Upper lobe of left lung (tissue), 6 donors: ENCODE data around the gene F13A1. TPM values are rescaled to one million over a fixed set of nuclear protein-coding genes. Genes with fewer than 3 reads are reported as not detected.

Experiments
- ATAC-seq, 2 donors: fragments of 200-7000 bp; cut with Tn5 transposase; one replicate each; pipeline ENCODE4 v1.9.1; 2022; ENCODE audit warnings: mild to moderate bottlenecking in 2 of 2, moderate library complexity in 2 of 2; ENCODE audit not compliant: low FRiP score in 2 of 2
- DNase-seq, 2 donors: peaks; one replicate each; pipeline ENCODE4 v3.0.0-alpha.2; 2019 to 2020
- H3K27ac ChIP-seq, 4 donors: fragments of 200-600 bp; sonication (generic); one replicate each; pipeline ENCODE4 v1.5.1; 2016 to 2019
- H3K27me3 ChIP-seq, 4 donors: fragments of 200-600 bp; sonication (generic); one replicate each; pipeline ENCODE4 v1.5.1; 2017 to 2019
- H3K36me3 ChIP-seq, 4 donors: fragments of 200-600 bp; sonication (generic); one replicate each; pipeline ENCODE4 v1.5.1; 2016 to 2019
- H3K4me1 ChIP-seq, 4 donors: fragments of 200-600 bp; sonication (generic); one replicate each; pipeline ENCODE4 v1.5.1; 2018 to 2019
- H3K4me3 ChIP-seq, 4 donors: fragments of 200-600 bp; sonication (generic); one replicate each; pipeline ENCODE4 v1.5.1; 2017 to 2019; ENCODE audit warnings: mild to moderate bottlenecking in 2 of 4, moderate library complexity in 1 of 4
- H3K9me3 ChIP-seq, 4 donors: fragments of 200-600 bp; sonication (generic); one replicate each; pipeline ENCODE4 v1.5.1; 2018 to 2019
- CTCF ChIP-seq, 6 experiments: fragments of 450-650 bp in 4 of 6; fragments of 200-600 bp in 2 of 6; sonication (generic) in 2 of 6; IDR thresholded peaks; one replicate each; pipeline ENCODE4 v1.5.1; 2016 to 2019; ENCODE audit warnings: antibody characterized with exemption in 6 of 6
- EP300 ChIP-seq, 4 donors: sonication (generic); formaldehyde crosslinking; IDR thresholded peaks; one replicate each; pipeline ENCODE4 v1.5.1; 2017; ENCODE audit warnings: antibody characterized with exemption in 4 of 4, control low read depth in 2 of 4
- POLR2A ChIP-seq, 4 donors: fragments of 450-650 bp; IDR thresholded peaks; one replicate each; pipeline ENCODE4 v1.5.1; 2016 to 2017; ENCODE audit warnings: antibody characterized with exemption in 4 of 4, mild to moderate bottlenecking in 2 of 4
- POLR2AphosphoS5 ChIP-seq, 2 donors: sonication (generic); formaldehyde crosslinking; IDR thresholded peaks; one replicate each; pipeline ENCODE4 v1.5.1; 2017; ENCODE audit warnings: antibody characterized with exemption in 2 of 2
- WGBS, 2 donors: methylation state at CpG; one replicate each; pipeline ENCODE4 v1.1.5; 2017 to 2018; 5-methylcytosine and 5-hydroxymethylcytosine counted together
- total RNA-seq, 6 donors: library from RNA; depleted of rRNA in 4 of 6; stranded (reverse); fragments of >200 nt in 4 of 6; gene quantifications; one replicate each; pipeline versions ENCODE4 v1.1.0 to v1.2.1, GENCODE V29; 2016 to 2021
- donor health status: DM: no; HTN: no; CAD: no; lungs with moderate emphysema.
- donor health status: DM: no; HTN: yes; CAD: no; lungs with severe emphysema.

F13A1 gene
- total RNA-seq, 6 donors from 2014 or later: 7.3 to 146 (median 39.2) TPM

DNA sequence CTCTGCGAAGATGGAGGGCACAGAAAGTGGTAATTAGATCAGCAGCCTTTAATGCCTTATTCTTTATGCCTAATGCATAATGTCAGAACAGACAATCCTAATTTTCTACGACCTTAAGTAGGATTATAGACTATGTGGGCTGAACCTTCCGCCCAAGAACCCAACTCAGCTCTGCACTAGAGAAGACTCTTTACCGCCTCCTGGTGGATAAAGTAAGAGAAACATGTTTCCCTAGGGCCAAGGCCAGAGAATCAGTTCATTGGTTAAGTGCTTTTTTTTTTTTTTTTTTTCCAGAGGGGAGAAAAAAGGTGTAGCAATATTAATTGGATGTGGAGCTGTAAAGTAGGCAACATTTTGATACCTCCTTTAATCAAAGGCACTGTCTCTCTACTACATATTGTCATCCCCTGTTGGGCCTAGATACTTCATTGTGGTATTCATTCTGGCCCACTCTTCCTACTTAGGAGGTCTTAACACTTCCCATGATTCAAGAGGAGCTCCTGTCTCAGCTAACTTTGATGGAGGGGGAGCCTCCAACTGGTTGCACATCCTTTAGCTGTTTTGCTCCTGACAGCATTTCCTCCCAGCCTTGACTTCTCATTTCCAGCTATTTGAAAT lies 188.9 kb downstream of the F13A1 start:
- H3K27me3 ChIP-seq: no peaks in the 10 kb centered on the region
- TF ChIP-seq CTCF (IDR thresholded peaks at IDR 0.05) (peak in 2 of 6 experiments; percentile 8 to 21), EP300 (IDR thresholded peaks at IDR 0.05) (no peak)
- ATAC-seq (no peak), DNase-seq (no peak)
- H3K4me3 ChIP-seq: no peak overlapping the region
- H3K27ac ChIP-seq: no peak overlapping the region
- WGBS, 2 donors: 62 to 65% methylated on average over 4 of the region's 4 CpGs
- no peaks in the 10 kb centered on the region for H3K4me1 ChIP-seq
- H3K9me3 ChIP-seq: no peaks in the 10 kb centered on the region
- no peaks in the 10 kb centered on the region for H3K36me3 ChIP-seq

GRCh38 chr6:6125495-6125894 lies 195.0 kb downstream of the F13A1 start:
- WGBS, 2 donors: 78 to 81% methylated on average over 2 to 3 of the region's 3 CpGs
- no peaks in the 10 kb centered on the region for H3K36me3 ChIP-seq
- no peak overlapping the region for H3K4me3 ChIP-seq
- DNase-seq (no peak), ATAC-seq (no peak)
- no peaks in the 10 kb centered on the region for H3K27me3 ChIP-seq
- H3K27ac ChIP-seq: no peak overlapping the region
- H3K4me1 ChIP-seq: no peaks in the 10 kb centered on the region
- H3K9me3 ChIP-seq: peaks cover 0 to 4% (median 0%) of the 10 kb centered on the region in 4 donors
- TF ChIP-seq EP300 (IDR thresholded peaks at IDR 0.05) (no peak), POLR2AphosphoS5 (IDR thresholded peaks at IDR 0.05) (no peak), CTCF (IDR thresholded peaks at IDR 0.05) (no peak), POLR2A (IDR thresholded peaks at IDR 0.05) (no peak)

GRCh38 chr6:6123803-6124202 lies 196.7 kb downstream of the F13A1 start:
- Histone ChIP-seq H3K27me3 (no peaks in the 10 kb centered on the region), H3K9me3 (peaks cover 0 to 4% (median 0%) of the 10 kb centered on the region in 4 donors), H3K36me3 (no peaks in the 10 kb centered on the region), H3K27ac (no peak overlapping the region), H3K4me3 (no peak overlapping the region), H3K4me1 (no peaks in the 10 kb centered on the region)
- 79 to 80% methylated on average over 1 to 3 of the region's 3 CpGs for WGBS, 2 donors
- ATAC-seq: no peak
- TF ChIP-seq CTCF (IDR thresholded peaks at IDR 0.05) (no peak), POLR2AphosphoS5 (IDR thresholded peaks at IDR 0.05) (no peak), EP300 (IDR thresholded peaks at IDR 0.05) (no peak), POLR2A (IDR thresholded peaks at IDR 0.05) (no peak)
- no peak for DNase-seq

DNA sequence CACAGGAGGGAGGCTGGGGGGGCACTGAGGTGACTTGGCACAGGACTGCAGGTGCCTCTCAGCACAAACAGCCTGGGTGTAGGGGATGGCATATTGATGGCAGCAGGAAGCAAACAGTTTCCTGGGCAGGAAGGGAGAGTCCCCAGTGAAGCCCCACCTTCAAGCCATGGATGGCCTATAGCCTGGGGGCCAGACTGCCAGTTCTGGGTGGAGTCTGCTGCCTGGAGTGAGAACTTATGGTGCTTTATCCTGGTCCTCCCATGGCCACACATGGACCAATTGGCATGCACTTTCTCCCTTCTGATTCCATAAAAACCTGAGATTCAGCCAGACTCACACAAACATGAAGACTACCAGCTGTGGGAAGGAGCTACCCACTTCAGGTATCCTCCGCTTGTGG lies 198.5 kb downstream of the F13A1 start:
- no peaks in the 10 kb centered on the region for H3K4me1 ChIP-seq
- ATAC-seq (peak in 1 of 2 donors; percentile 8), DNase-seq (peak in 1 of 2 donors; percentile 0)
- no peaks in the 10 kb centered on the region for H3K27me3 ChIP-seq
- H3K9me3 ChIP-seq: peaks cover 0 to 4% (median 0%) of the 10 kb centered on the region in 4 donors
- whole genome bisulfite sequencing, 2 donors: 100% methylated on average over 1 of the region's 1 CpG
- TF ChIP-seq EP300 (IDR thresholded peaks at IDR 0.05) (no peak), POLR2AphosphoS5 (IDR thresholded peaks at IDR 0.05) (no peak), POLR2A (IDR thresholded peaks at IDR 0.05) (no peak), CTCF (IDR thresholded peaks at IDR 0.05) (no peak)
- no peak overlapping the region for H3K27ac ChIP-seq
- H3K36me3 ChIP-seq: no peaks in the 10 kb centered on the region
- no peak overlapping the region for H3K4me3 ChIP-seq

DNA sequence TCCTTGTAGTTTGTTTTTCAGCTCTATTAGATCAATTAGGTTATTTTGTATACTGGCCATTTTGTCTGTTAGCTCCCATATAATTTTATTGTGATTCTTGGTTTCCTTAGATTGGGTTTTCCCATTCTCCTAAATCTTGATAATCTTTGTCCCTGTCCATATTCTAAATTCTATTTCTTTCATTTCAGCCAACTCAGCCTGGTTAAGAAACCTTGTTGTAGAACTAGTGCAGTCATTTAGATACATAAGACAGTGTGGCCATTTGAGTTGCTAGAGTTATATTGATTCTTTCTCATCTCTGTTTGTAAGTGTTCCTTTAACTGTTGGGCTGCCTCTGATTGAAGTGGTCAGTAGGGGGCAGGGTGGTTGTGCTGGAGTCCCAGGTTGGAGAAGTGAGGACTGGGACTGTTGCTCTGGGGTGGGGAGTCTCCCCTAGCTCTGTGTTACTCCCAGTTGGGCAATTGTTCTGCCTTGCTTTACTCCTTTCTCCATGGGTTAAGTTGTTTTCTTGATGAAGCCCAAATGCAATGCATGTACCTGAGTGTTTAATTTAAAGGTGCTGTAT lies 214.9 kb downstream of the F13A1 start:
- H3K27me3 ChIP-seq: no peaks in the 10 kb centered on the region
- TF ChIP-seq EP300 (IDR thresholded peaks at IDR 0.05): no peak
- no peak for TF ChIP-seq POLR2A (IDR thresholded peaks at IDR 0.05)
- no peak for TF ChIP-seq CTCF (IDR thresholded peaks at IDR 0.05)
- TF ChIP-seq POLR2AphosphoS5 (IDR thresholded peaks at IDR 0.05): no peak
- no peak for ATAC-seq

More for the DNA sequence above, 214.9 kb downstream of the F13A1 start:
- Histone ChIP-seq H3K4me3 (no peak overlapping the region), H3K9me3 (peaks cover 0 to 3% (median 0%) of the 10 kb centered on the region in 4 donors), H3K36me3 (no peaks in the 10 kb centered on the region), H3K27ac (no peak overlapping the region), H3K4me1 (no peaks in the 10 kb centered on the region)
- no peak for DNase-seq
